H9 (cell line): ENCODE data around the gene XIRP2. TPM values are rescaled to one million over a fixed set of nuclear protein-coding genes. Genes with fewer than 3 reads are reported as not detected.

Experiments
- DNase-seq: peaks from one replicate; pipeline ENCODE4 v3.0.0-alpha.2; 2017
- H2AFZ ChIP-seq: one replicate; pipeline ENCODE4 v1.6.1; 2013; ENCODE audit warnings: mild to moderate bottlenecking, low read length, control low read depth, moderate library complexity
- H2AK5ac ChIP-seq: 2 replicates; pipeline ENCODE4 v1.6.1; 2013; ENCODE audit warnings: low read length, control low read depth, mixed read lengths; ENCODE audit not compliant: insufficient read length
- H2BK120ac ChIP-seq: one replicate; pipeline ENCODE4 v1.6.1; 2013; ENCODE audit warnings: low read depth, mild to moderate bottlenecking, low read length, control low read depth, inconsistent platforms; ENCODE audit not compliant: poor library complexity, severe bottlenecking
- H2BK12ac ChIP-seq: 2 replicates; pipeline ENCODE4 v1.6.1; 2013; ENCODE audit warnings: low read length, control low read depth, mixed read lengths, low read depth; ENCODE audit not compliant: insufficient read length
- H2BK15ac ChIP-seq: 2 replicates; pipeline ENCODE4 v1.6.1; 2013; ENCODE audit warnings: low read depth, low read length, control low read depth
- H2BK20ac ChIP-seq: one replicate; pipeline ENCODE4 v1.6.1; 2013; ENCODE audit warnings: low read depth, mild to moderate bottlenecking, low read length, control low read depth, inconsistent platforms; ENCODE audit not compliant: poor library complexity, severe bottlenecking
- H2BK5ac ChIP-seq: 2 replicates; pipeline ENCODE4 v1.6.1; 2013; ENCODE audit warnings: low read length, control low read depth, mixed read lengths; ENCODE audit not compliant: insufficient read length
- H3K14ac ChIP-seq: 2 replicates; pipeline ENCODE4 v1.6.1; 2013; ENCODE audit warnings: low read length, control low read depth; ENCODE audit not compliant: insufficient read depth
- H3K18ac ChIP-seq: 2 replicates; pipeline ENCODE4 v1.6.1; 2013; ENCODE audit warnings: low read depth, mild to moderate bottlenecking, mixed read lengths, low read length, control low read depth; ENCODE audit not compliant: insufficient read length
- H3K23ac ChIP-seq: 2 replicates; pipeline ENCODE4 v1.6.1; 2013; ENCODE audit warnings: low read length, control low read depth, mixed read lengths, low read depth; ENCODE audit not compliant: insufficient read length
- H3K23me2 ChIP-seq: 2 replicates; pipeline ENCODE4 v1.6.1; 2013; ENCODE audit warnings: low read depth, mild to moderate bottlenecking, mixed read lengths, low read length, control low read depth; ENCODE audit not compliant: insufficient read length, poor library complexity, severe bottlenecking
- H3K27ac ChIP-seq: 2 replicates; pipeline ENCODE4 v1.5.1; 2013; ENCODE audit warnings: low read length, control low read depth, mixed read lengths, low read depth; ENCODE audit not compliant: insufficient read length
- H3K27me3 ChIP-seq: 2 replicates; pipeline ENCODE4 v1.6.1; 2013; ENCODE audit warnings: low read length, control low read depth, inconsistent platforms; ENCODE audit not compliant: insufficient read depth
- H3K4ac ChIP-seq: 2 replicates; pipeline ENCODE4 v1.6.1; 2013; ENCODE audit warnings: low read depth, mild to moderate bottlenecking, control low read depth, inconsistent platforms, low read length, moderate library complexity
- H3K4me1 ChIP-seq: 2 replicates; pipeline ENCODE4 v1.6.1; 2013; ENCODE audit warnings: low read length, control low read depth, inconsistent platforms; ENCODE audit not compliant: insufficient read depth
- H3K4me2 ChIP-seq: 2 replicates; pipeline ENCODE4 v1.6.1; 2013; ENCODE audit warnings: low read length, control low read depth, mixed read lengths; ENCODE audit not compliant: insufficient read length, insufficient read depth
- H3K56ac ChIP-seq: 2 replicates; pipeline ENCODE4 v1.6.1; 2013; ENCODE audit warnings: low read depth, mild to moderate bottlenecking, mixed read lengths, low read length, control low read depth; ENCODE audit not compliant: insufficient read length
- H3K79me1 ChIP-seq: 2 replicates; pipeline ENCODE4 v1.6.1; 2013; ENCODE audit warnings: low read depth, mild to moderate bottlenecking, moderate library complexity, low read length, control low read depth, inconsistent platforms; ENCODE audit not compliant: insufficient read depth, poor library complexity, severe bottlenecking
- H3K79me2 ChIP-seq: 2 replicates; pipeline ENCODE4 v1.6.1; 2013; ENCODE audit warnings: low read length, control low read depth, inconsistent platforms; ENCODE audit not compliant: insufficient read depth
- H3K9ac ChIP-seq: 2 replicates; pipeline ENCODE4 v1.6.1; 2013; ENCODE audit warnings: low read length, control low read depth, mixed read lengths; ENCODE audit not compliant: insufficient read length; ENCODE audit errors: extremely low read depth
- H3K9me3 ChIP-seq: one replicate; pipeline ENCODE4 v1.6.1; 2013; ENCODE audit warnings: low read depth, low read length, inconsistent platforms; ENCODE audit not compliant: control insufficient read depth
- H3T11ph ChIP-seq: one replicate; pipeline ENCODE4 v1.6.1; 2013; ENCODE audit warnings: mild to moderate bottlenecking, low read length, control low read depth, inconsistent platforms
- H4K20me1 ChIP-seq: one replicate; pipeline ENCODE4 v1.6.1; 2013; ENCODE audit not compliant: control insufficient read depth, insufficient read length, insufficient read depth
- H4K5ac ChIP-seq: 2 replicates; pipeline ENCODE4 v1.6.1; 2013; ENCODE audit warnings: low read depth, mild to moderate bottlenecking, mixed read lengths, low read length, control low read depth; ENCODE audit not compliant: insufficient read length
- H4K8ac ChIP-seq: replicated peaks from 2 replicates; pipeline ENCODE4 v1.6.1; 2013; ENCODE audit warnings: low read length, control low read depth, mixed read lengths, low read depth; ENCODE audit not compliant: insufficient read length
- H4K91ac ChIP-seq: 2 replicates; pipeline ENCODE4 v1.6.1; 2013; ENCODE audit warnings: low read depth, mild to moderate bottlenecking, moderate library complexity, mixed read lengths, low read length, control low read depth; ENCODE audit not compliant: insufficient read length
- H3K27ac Mint-ChIP-seq, 3 experiments: 2 replicates in 2 of 3; 3 replicates in 1 of 3; pipeline ENCODE4 v1.8.0; 2020 to 2021; ENCODE audit warnings: mixed read lengths in 3 of 3, mild to moderate bottlenecking in 1 of 3, moderate library complexity in 1 of 3
- H3K27me3 Mint-ChIP-seq: 2 replicates; pipeline ENCODE4 v1.8.0; 2021; ENCODE audit warnings: low read depth, mild to moderate bottlenecking, moderate library complexity, mixed read lengths
- H3K36me3 Mint-ChIP-seq, 3 experiments: 2 replicates in 2 of 3; 3 replicates in 1 of 3; pipeline ENCODE4 v1.8.0; 2020 to 2021; ENCODE audit warnings: low read depth in 3 of 3, mixed read lengths in 3 of 3; ENCODE audit not compliant: insufficient read depth in 1 of 3
- H3K4me1 Mint-ChIP-seq, 2 experiments: 2 replicates each; pipeline ENCODE4 v1.8.0; 2020; ENCODE audit warnings: mixed read lengths in 2 of 2
- H3K4me3 Mint-ChIP-seq, 2 experiments: 2 replicates in 1 of 2; 3 replicates in 1 of 2; pipeline ENCODE4 v1.8.0; 2020 to 2021; ENCODE audit warnings: mild to moderate bottlenecking in 2 of 2, mixed read lengths in 2 of 2, moderate library complexity in 1 of 2
- H3K9me3 Mint-ChIP-seq, 2 experiments: 2 replicates in 1 of 2; 3 replicates in 1 of 2; pipeline ENCODE4 v1.8.0; 2020; ENCODE audit warnings: mild to moderate bottlenecking in 2 of 2, mixed read lengths in 2 of 2, moderate library complexity in 1 of 2
- CTCF ChIP-seq: fragments of 200-600 bp; sonication (generic); conservative IDR thresholded peaks from 3 replicates; pipeline ENCODE4 v1.8.0; 2021; ENCODE audit warnings: antibody characterized with exemption, mild to moderate bottlenecking
- WGBS: extraction: QIAGEN DNeasy Blood & Tissue Kit; methylation state at CpG from one replicate; pipeline ENCODE4 v1.1.7; 2013; ENCODE audit warnings: missing lambda C conversion rate, low lambda C conversion rate, mixed read lengths; ENCODE audit not compliant: insufficient read length; ENCODE audit errors: extremely low coverage; 5-methylcytosine and 5-hydroxymethylcytosine counted together
- total RNA-seq: library from RNA; stranded (reverse); gene quantifications from 2 replicates; pipeline ENCODE4 v1.2.1, GENCODE V29; 2021

XIRP2 gene
- total RNA-seq, 1 experiment from 2014 or later = 0.07 TPM

- H3K27me3 ChIP-seq = no peaks in the 10 kb centered on the region
- H2BK5ac ChIP-seq = no peak overlapping the region
- no peak overlapping the region for H2AK5ac ChIP-seq
- H3K14ac ChIP-seq = no peak overlapping the region
- H2BK15ac ChIP-seq = no peak overlapping the region
- H2BK20ac ChIP-seq = no peak overlapping the region
- no peak overlapping the region for H3K56ac ChIP-seq
- H2BK120ac ChIP-seq = no peak overlapping the region
- no peak overlapping the region for H3T11ph ChIP-seq
- no peaks in the 10 kb centered on the region for H3K4me1 ChIP-seq
- H3K79me1 ChIP-seq = no peaks in the 10 kb centered on the region
- Mint-ChIP-seq H3K4me1 (no peaks in the 10 kb centered on the region), H3K36me3 (peaks cover 3 to 13% (median 3%) of the 10 kb centered on the region in 3 experiments; a peak in 5 of 7 replicates), H3K27me3 (no peaks in the 10 kb centered on the region; the same call in 1 of the 2 replicates), H3K27ac (no peak overlapping the region), H3K9me3 (peaks cover 3 to 14% of the 10 kb centered on the region in 2 experiments), H3K4me3 (no peak overlapping the region)
- H3K9ac ChIP-seq = no peak overlapping the region
- H3K27ac ChIP-seq = no peak overlapping the region
- H3K18ac ChIP-seq = no peak overlapping the region
- TF ChIP-seq CTCF = no peak
- H2AFZ ChIP-seq = no peak overlapping the region
- no peak overlapping the region for H2BK12ac ChIP-seq
- H4K8ac ChIP-seq = no peak overlapping the region
- H3K23me2 ChIP-seq = no peaks in the 10 kb centered on the region
- H4K5ac ChIP-seq = no peak overlapping the region
- no peak overlapping the region for H3K4ac ChIP-seq
- no peaks in the 10 kb centered on the region for H3K9me3 ChIP-seq
- DNase-seq = no peak
- no peak overlapping the region for H4K91ac ChIP-seq
- H3K4me2 ChIP-seq = no peak overlapping the region
- no peaks in the 10 kb centered on the region for H3K79me2 ChIP-seq
- no peaks in the 10 kb centered on the region for H4K20me1 ChIP-seq
- no peak overlapping the region for H3K23ac ChIP-seq
- no CpG with 5 or more reads among the region's 1 CpG for WGBS
These were observed 54.1 kb downstream of the XIRP2 start for GRCh38 chr2:166942377-166942776.
